HG02852 (cell line): ENCODE measurements around the gene RNF144A.
A peak's percentile ranks its signal among the peaks of the same experiment; 100 is the strongest.

Source experiments
- ATAC-seq: cut with Tn5 transposase; IDR thresholded peaks from one replicate; pipeline ENCODE4 v1.9.1; 2021; ENCODE audit warnings: mild to moderate bottlenecking, moderate library complexity; ENCODE audit not compliant: unreplicated experiment

RNF144A gene

GRCh38 chr2:6906165-6906741, 11.0 kb upstream of the RNF144A start:
- no peak for ATAC-seq

GRCh38 chr2:6908291-6908690, 8.9 kb upstream of the RNF144A start:
- no peak for ATAC-seq

- ATAC-seq: peak; percentile 98
These were observed 7.5 kb upstream of the RNF144A start for GRCh38 chr2:6909431-6910385.

- ATAC-seq: no peak
These were observed 5.5 kb upstream of the RNF144A start for GRCh38 chr2:6911721-6912120.

- ATAC-seq: no peak
These were observed 3.6 kb upstream of the RNF144A start for GRCh38 chr2:6913415-6914157.

GRCh38 chr2:6914828-6915227, 2.4 kb upstream of the RNF144A start:
- ATAC-seq: no peak

GRCh38 chr2:6915399-6915798, 1.8 kb upstream of the RNF144A start:
- ATAC-seq: no peak

GRCh38 chr2:6916224-6916623, 988 bp upstream of the RNF144A start:
- no peak for ATAC-seq

- ATAC-seq: no peak
These were observed 509 bp upstream of the RNF144A start for GRCh38 chr2:6916736-6917070.

- no peak for ATAC-seq
These were observed 679 bp downstream of the RNF144A start for GRCh38 chr2:6917761-6918421.

- no peak for ATAC-seq
These were observed 2.9 kb downstream of the RNF144A start for GRCh38 chr2:6919901-6920742.

GRCh38 chr2:6920743-6921064, 3.5 kb downstream of the RNF144A start:
- ATAC-seq: no peak

GRCh38 chr2:6921321-6921922, 4.2 kb downstream of the RNF144A start:
- no peak for ATAC-seq

- no peak for ATAC-seq
These were observed 5.0 kb downstream of the RNF144A start for GRCh38 chr2:6922201-6922656.

GRCh38 chr2:6923319-6923718, 6.1 kb downstream of the RNF144A start:
- ATAC-seq: no peak

GRCh38 chr2:6924101-6924923, 7.1 kb downstream of the RNF144A start:
- ATAC-seq: no peak

GRCh38 chr2:6924924-6925409, 7.8 kb downstream of the RNF144A start:
- no peak for ATAC-seq

GRCh38 chr2:6926071-6926732, 9.0 kb downstream of the RNF144A start:
- ATAC-seq: no peak
